Coronary artery (tissue), 2 donors: ENCODE results near the gene SEC24B.
A peak's percentile ranks its signal among the peaks of the same experiment; 100 is the strongest.
"Not testable (repeated sequence)": the region's sequence is repeated elsewhere in the genome, so short reads cannot be mapped to it uniquely, and the experiment has no call there.

Experiments used
- DNase-seq: peaks from one replicate; pipeline ENCODE4 v3.0.0-alpha.2; 2017; ENCODE audit warnings: low spot score
- H3K27ac ChIP-seq, 2 donors: fragments of 200-600 bp; sonication (generic); one replicate each; pipeline ENCODE4 v1.5.1; 2016 to 2019
- H3K4me3 ChIP-seq: fragments of 200-600 bp; sonication (generic); 2 replicates; pipeline ENCODE4 v1.5.1; 2016; ENCODE audit warnings: mild to moderate bottlenecking, moderate library complexity
- TF ChIP-seq, protein P1 (sequence below): fragments of 200-600 bp; sonication (generic); IDR thresholded peaks from one replicate; pipeline ENCODE4 v1.5.1; 2019; ENCODE audit warnings: antibody characterized with exemption

Gene SEC24B

DNA sequence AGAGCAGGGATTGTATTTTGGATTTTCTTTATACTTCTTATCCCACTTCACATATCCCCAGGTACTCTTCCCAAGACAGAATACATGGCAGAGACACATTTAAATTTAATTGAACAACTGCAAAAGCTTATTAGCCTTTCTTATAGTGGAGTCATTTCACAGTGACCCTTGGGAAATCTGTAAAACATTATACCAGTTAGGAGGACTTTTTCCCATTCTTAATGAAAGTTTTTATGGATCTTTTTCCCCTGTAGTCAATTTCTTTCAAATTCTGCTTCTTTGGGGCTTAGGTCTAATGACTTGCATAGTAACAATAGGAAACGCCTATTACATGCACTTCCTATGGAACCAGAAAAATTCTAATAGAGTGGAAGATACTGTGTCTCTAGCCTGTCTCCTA lies 111.8 kb downstream of the SEC24B start:
- TF ChIP-seq, protein P1, sequence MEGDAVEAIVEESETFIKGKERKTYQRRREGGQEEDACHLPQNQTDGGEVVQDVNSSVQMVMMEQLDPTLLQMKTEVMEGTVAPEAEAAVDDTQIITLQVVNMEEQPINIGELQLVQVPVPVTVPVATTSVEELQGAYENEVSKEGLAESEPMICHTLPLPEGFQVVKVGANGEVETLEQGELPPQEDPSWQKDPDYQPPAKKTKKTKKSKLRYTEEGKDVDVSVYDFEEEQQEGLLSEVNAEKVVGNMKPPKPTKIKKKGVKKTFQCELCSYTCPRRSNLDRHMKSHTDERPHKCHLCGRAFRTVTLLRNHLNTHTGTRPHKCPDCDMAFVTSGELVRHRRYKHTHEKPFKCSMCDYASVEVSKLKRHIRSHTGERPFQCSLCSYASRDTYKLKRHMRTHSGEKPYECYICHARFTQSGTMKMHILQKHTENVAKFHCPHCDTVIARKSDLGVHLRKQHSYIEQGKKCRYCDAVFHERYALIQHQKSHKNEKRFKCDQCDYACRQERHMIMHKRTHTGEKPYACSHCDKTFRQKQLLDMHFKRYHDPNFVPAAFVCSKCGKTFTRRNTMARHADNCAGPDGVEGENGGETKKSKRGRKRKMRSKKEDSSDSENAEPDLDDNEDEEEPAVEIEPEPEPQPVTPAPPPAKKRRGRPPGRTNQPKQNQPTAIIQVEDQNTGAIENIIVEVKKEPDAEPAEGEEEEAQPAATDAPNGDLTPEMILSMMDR: no peak
- DNase-seq: no peak
- H3K27ac ChIP-seq: no peak overlapping the region
- no peak overlapping the region for H3K4me3 ChIP-seq

DNA sequence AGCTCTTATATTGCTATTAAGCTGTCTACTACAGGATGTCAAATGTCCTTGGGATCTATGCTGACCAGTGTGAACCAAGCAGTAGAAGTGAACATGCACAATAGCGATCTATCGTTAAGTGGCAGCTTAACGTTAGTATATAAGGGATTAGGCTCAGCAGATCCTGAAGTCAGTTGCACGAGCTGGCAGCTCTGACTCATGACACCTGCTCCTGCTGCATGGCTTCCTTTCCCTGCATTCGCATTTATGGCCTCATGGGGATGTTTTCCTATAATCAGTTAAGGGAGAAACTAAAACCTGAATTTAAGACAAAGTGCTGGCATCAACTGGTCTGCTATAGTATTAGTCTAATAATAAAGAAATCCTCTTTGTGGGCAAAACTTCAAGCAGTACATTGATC lies 113.8 kb downstream of the SEC24B start:
- Histone ChIP-seq H3K27ac (no peak overlapping the region), H3K4me3 (no peak overlapping the region)
- no peak for DNase-seq
- TF ChIP-seq, protein P1: no peak

DNA sequence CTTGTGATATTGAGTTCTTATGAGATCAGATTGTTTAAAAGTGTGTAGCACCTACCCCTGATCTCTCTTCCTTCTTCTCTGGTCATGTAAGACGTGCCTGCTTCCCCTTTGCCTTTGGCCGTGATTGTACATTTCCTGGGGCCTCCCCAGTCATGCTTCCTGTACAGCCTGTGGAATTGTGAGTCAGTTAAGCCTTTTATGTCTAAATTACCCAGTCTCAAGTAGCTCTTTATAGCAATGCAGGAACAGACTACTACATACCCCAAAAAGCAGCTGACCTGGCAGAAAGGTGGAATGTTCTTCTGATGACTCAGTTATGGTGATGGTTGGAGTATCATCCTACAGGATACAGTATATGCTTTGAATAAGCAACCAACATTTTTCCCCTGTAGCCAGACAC lies 115.0 kb downstream of the SEC24B start:
- peak overlapping the region in 1 of 2 donors; percentile 73 for H3K27ac ChIP-seq
- DNase-seq: no peak
- H3K4me3 ChIP-seq: no peak overlapping the region
- TF ChIP-seq, protein P1: no peak

DNA sequence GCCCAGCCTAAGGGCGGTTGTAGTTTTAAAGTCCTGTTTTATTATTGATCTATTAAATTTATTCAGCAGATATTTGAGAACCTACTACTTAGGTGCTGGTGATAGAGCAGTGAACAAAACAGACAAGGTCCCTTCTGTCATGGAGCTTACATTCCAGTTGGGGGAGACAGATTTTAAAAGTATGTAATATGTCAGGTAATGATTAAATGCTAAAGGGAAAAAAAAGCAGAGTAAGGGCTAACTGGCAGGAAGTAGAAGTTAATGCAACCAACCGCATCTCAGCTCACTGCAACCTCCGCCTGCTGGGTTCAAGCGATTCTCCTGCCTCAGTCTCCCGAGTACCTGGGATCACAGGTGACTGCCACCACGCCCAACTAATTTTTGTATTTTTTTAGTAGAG lies 118.6 kb downstream of the SEC24B start:
- H3K4me3 ChIP-seq: no peak overlapping the region
- TF ChIP-seq, protein P1: no peak
- no peak for DNase-seq
- H3K27ac ChIP-seq: no peak overlapping the region

DNA sequence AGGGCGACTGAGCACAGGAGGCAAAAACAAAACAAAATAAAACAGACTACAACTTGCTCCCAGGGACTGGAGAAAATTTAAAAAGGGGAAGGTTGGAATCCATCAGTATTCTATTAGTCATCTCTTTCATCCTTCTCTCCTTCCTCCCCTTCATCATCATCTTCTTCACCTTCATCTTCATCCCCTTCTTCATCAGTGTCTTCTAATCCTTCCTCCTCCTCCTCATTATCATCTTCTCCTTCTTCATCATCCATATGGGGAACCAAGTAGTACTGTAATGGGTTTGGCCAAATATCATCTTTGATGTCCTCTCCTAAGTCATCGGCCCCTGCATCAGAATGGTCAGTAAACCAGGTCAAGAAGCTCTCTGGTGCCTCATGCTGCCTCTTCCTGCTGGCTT lies 119.5 kb downstream of the SEC24B start:
- no peak overlapping the region for H3K4me3 ChIP-seq
- no peak overlapping the region for H3K27ac ChIP-seq
- no peak for DNase-seq
- TF ChIP-seq, protein P1: no peak

DNA sequence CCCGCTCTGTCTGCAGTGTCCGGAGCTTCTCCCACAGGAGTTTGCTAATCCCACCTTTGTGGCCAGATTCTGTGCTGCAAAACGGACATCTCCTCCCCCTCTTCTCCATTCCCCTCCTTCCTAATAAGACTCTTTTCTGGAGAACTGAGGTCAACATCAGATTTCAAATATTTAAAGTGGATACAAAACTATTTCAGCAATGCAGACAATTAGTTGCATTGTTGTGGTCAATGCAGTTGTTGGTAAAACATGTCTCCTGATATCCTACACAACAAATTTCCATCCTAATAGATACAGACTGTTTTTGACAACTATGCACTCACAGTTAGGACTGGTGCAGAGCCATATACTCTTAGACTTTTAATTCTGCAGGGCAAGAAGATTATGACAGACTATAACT lies 121.4 kb downstream of the SEC24B start:
- H3K4me3 ChIP-seq: no peak overlapping the region
- no peak for DNase-seq
- no peak overlapping the region for H3K27ac ChIP-seq
- TF ChIP-seq, protein P1: no peak

DNA sequence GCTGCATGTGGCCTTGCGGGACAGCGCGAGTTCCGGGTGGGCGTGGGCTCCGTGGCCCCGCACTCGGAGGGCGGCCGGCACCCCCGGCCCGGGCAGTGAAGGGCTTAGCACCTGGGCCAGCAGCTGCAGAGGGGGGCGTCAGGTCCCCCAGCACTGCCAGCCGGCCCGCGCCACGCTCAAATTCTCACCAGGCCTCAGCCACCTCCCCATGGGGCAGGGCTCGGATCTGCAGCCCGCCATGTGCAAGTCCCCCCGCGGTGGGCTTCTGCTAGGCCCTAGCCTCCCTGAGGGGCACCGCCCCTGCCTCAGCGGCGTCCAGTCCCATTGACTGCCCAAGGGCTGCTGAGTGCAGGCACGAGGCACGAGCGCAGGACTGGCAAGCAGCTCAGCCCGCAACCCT lies 123.8 kb downstream of the SEC24B start:
- DNase-seq: no peak
- H3K27ac ChIP-seq: no peak overlapping the region
- TF ChIP-seq, protein P1: no peak
- H3K4me3 ChIP-seq: no peak overlapping the region

DNA sequence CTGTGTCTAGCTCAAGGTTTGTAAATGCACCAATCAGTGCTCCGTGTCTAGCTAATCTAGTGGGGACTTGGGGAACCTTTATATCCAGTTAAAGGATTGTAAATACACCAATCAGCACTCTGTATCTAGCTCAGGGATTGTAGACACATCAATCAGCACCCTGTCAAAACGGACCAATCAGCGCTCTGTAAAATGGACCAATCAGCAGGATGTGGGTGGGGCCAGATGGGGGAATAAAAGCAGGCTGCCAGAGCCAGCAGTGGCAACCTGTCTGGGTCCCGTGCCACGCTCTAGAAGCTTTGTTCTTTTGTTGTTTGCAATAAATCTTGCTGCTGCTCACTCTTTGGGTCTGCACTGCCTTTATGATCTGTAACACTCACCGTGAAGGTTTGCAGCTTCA lies 124.5 kb downstream of the SEC24B start:
- H3K27ac ChIP-seq, H3K4me3 ChIP-seq, DNase-seq: not testable (repeated sequence)
